Peyer's patch (tissue), 4 donors: ENCODE results near the gene FAM199X. TPM values are rescaled to one million over a fixed set of nuclear protein-coding genes. Genes with fewer than 3 reads are reported as not detected.

Source experiments
- DNase-seq, 3 donors: peaks; one replicate each; pipeline ENCODE4 v3.0.0-alpha.2; 2017 to 2019
- H3K27ac ChIP-seq, 4 donors: fragments of 200-600 bp; sonication (generic); one replicate each; pipeline ENCODE4 v1.5.1; 2016 to 2019
- H3K27me3 ChIP-seq, 2 donors: fragments of 200-600 bp; sonication (generic); one replicate each; pipeline ENCODE4 v1.5.1; 2019
- H3K36me3 ChIP-seq, 3 donors: fragments of 200-600 bp; sonication (generic); one replicate each; pipeline ENCODE4 v1.5.1; 2016 to 2019
- H3K4me1 ChIP-seq, 4 donors: fragments of 200-600 bp; sonication (generic); one replicate each; pipeline ENCODE4 v1.5.1; 2016 to 2019
- H3K4me3 ChIP-seq, 4 donors: fragments of 200-600 bp; sonication (generic); 1 replicate in 3 of 4; 2 replicates in 1 of 4; pipeline ENCODE4 v1.5.1; 2016 to 2019; ENCODE audit warnings: mild to moderate bottlenecking in 1 of 4
- H3K9me3 ChIP-seq, 4 donors: fragments of 200-600 bp; sonication (generic); one replicate each; pipeline ENCODE4 v1.5.1; 2016 to 2019; ENCODE audit warnings: mild to moderate bottlenecking in 1 of 4
- POLR2A ChIP-seq, 2 donors: fragments of 450-650 bp; IDR thresholded peaks; one replicate each; pipeline ENCODE4 v1.5.1; 2017; ENCODE audit warnings: antibody characterized with exemption in 2 of 2, mild to moderate bottlenecking in 2 of 2, moderate library complexity in 2 of 2
- total RNA-seq, 4 donors: library from RNA; depleted of rRNA; stranded (reverse); fragments of >200 nt; gene quantifications; one replicate each; pipeline ENCODE4 v1.1.0, GENCODE V29; 2016
- TF ChIP-seq, protein P1 (sequence below), 6 experiments: fragments of 450-650 bp in 4 of 6; fragments of 200-600 bp in 2 of 6; sonication (generic) in 1 of 6; IDR thresholded peaks; one replicate each; pipeline ENCODE4 v1.5.1; 2017 to 2019; ENCODE audit warnings: antibody characterized with exemption in 6 of 6, mild to moderate bottlenecking in 3 of 6, moderate library complexity in 1 of 6

Gene FAM199X
- total RNA-seq: 10 to 100 TPM in 2 of 4 donors, 1 to 10 TPM in 2; 9.1 to 17.9 (median 13.8) TPM

DNA sequence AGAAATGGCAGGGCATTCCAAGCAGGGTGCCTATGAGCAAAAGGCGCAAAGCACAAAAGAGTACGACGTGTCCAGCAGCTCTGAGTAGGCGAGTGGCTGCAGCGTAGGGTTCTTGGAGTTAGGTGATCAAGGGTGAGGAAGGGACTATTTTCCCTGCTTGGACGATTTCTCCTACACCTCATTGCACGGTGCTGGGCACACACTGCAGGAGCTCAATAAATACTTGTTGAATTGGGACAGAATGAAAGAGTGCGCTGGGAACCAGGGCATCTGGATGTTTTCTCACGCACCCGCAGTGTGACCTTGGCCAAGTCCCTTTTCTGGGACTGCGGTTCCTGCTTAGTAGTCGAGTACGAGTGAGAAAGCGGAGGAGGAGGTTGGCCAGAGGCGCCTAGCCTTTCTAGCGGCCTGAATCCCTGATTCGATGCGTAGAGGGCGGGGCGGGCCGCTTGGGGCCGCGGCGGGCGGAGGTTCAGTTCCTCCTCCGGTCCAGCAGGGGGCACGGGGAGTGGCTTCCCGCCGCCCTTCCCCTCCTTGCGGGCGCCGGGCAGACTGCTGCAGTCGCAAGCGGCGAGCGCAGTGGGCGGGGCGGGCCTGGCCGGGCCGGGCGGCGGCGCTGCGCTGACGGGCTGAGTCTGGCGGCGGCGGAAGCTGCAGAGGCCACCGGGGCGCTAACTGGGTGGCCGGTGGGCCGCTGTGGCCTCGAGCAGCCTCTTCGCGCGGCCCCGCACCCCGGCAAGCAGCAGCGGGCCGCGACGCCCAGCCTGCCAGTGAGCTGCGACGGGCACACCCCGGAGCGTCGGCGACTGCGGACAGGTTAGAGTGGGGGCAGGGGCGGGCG lies at the start of gene FAM199X:
TSS of gene FAM199X (plus strand) at position 560 of the 841 bp plus-strand sequence. CDS start 333 bp downstream, outside the sequence.
- peak; percentile 17 to 79 for TF ChIP-seq POLR2A (IDR thresholded peaks at IDR 0.05)
- TF ChIP-seq, protein P1, sequence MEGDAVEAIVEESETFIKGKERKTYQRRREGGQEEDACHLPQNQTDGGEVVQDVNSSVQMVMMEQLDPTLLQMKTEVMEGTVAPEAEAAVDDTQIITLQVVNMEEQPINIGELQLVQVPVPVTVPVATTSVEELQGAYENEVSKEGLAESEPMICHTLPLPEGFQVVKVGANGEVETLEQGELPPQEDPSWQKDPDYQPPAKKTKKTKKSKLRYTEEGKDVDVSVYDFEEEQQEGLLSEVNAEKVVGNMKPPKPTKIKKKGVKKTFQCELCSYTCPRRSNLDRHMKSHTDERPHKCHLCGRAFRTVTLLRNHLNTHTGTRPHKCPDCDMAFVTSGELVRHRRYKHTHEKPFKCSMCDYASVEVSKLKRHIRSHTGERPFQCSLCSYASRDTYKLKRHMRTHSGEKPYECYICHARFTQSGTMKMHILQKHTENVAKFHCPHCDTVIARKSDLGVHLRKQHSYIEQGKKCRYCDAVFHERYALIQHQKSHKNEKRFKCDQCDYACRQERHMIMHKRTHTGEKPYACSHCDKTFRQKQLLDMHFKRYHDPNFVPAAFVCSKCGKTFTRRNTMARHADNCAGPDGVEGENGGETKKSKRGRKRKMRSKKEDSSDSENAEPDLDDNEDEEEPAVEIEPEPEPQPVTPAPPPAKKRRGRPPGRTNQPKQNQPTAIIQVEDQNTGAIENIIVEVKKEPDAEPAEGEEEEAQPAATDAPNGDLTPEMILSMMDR (IDR thresholded peaks at IDR 0.05): peak; percentile 35 to 87 (median 74)
- peak within 1 kb of the TSS; percentile 79 to 89 (median 85) for H3K27ac ChIP-seq
- no peaks in the 10 kb centered on the region for H3K9me3 ChIP-seq
- H3K36me3 ChIP-seq: no peaks in the 10 kb centered on the region
- peak within 1 kb of the TSS; percentile 65 to 94 (median 72) for H3K4me3 ChIP-seq
- H3K4me1 ChIP-seq: peaks cover 0 to 14% (median 0%) of the 10 kb centered on the region in 4 donors
- peak; percentile 80 to 93 (median 90) for DNase-seq
- no peaks in the 10 kb centered on the region for H3K27me3 ChIP-seq

DNA sequence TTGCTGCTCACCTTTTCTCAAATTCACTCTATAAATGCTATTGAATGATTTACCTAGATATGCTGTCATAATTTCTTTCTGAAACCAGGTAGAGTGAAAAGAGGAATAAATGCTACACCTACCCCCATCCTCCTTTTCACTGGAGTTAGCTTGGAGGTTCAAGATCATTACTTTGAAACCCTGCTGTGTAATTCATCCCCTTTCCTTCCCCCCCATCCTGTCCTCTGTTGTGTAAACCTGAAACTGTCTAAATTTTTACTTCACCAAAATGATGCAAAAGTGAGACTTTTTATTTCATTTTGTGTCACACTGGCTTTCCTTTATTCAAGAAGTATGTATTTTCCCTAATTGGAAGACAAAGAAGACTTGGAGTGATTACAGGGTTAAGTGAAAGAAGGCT lies 48.5 kb upstream of the FAM199X start:
- Histone ChIP-seq H3K36me3 (no peaks in the 10 kb centered on the region), H3K9me3 (no peaks in the 10 kb centered on the region), H3K4me3 (no peak overlapping the region), H3K4me1 (no peaks in the 10 kb centered on the region), H3K27me3 (no peaks in the 10 kb centered on the region), H3K27ac (no peak overlapping the region)
- TF ChIP-seq, protein P1 (IDR thresholded peaks at IDR 0.05): no peak
- no peak for TF ChIP-seq POLR2A (IDR thresholded peaks at IDR 0.05)
- DNase-seq: no peak

DNA sequence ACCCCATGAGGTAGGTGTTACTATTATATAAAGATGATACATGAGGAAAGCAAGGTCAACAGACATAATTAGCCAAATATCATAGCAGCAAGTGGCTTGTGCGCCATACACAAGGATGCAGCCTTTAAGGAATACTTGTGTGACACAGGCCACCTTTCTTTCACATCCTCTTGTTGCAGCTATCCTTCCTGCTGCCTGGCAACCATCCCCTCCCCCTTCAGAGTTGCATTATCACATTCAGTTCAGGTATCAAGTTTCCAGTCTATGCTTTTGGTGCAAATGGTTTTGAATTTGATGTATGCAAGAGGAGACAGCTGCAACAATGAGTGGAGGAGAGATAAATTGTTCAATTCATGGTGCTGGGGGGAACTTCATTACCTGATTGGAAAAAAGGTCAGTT lies 47.5 kb upstream of the FAM199X start:
- Histone ChIP-seq H3K36me3 (no peaks in the 10 kb centered on the region), H3K27me3 (no peaks in the 10 kb centered on the region), H3K4me3 (no peak overlapping the region), H3K27ac (no peak overlapping the region), H3K4me1 (no peaks in the 10 kb centered on the region), H3K9me3 (no peaks in the 10 kb centered on the region)
- no peak for DNase-seq
- TF ChIP-seq, protein P1 (IDR thresholded peaks at IDR 0.05): no peak
- TF ChIP-seq POLR2A (IDR thresholded peaks at IDR 0.05): no peak

DNA sequence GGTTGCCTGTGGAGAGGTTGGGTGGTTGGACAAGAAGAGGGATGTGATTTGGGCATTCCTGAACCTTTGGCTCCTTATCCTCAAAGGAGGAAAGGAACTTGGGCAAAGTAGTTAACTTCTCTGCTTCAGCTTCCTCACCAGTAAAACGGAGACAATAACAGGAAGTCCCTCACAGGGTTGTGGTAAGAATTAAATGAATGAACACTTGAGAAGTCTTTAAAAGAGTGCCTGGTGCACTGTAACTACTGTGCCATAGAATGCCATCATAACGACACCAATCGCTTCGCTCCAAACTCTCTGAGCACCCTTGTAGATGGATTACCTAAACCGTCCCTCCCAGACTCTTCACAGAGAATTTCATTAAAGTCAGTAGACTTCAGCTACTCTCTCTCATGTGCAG lies 43.4 kb upstream of the FAM199X start:
- Histone ChIP-seq H3K4me3 (no peak overlapping the region), H3K9me3 (no peaks in the 10 kb centered on the region), H3K36me3 (no peaks in the 10 kb centered on the region), H3K27me3 (no peaks in the 10 kb centered on the region), H3K27ac (peak overlapping the region in 1 of 4 donors; percentile 50), H3K4me1 (no peaks in the 10 kb centered on the region)
- TF ChIP-seq, protein P1 (IDR thresholded peaks at IDR 0.05): no peak
- TF ChIP-seq POLR2A (IDR thresholded peaks at IDR 0.05): no peak
- no peak for DNase-seq

DNA sequence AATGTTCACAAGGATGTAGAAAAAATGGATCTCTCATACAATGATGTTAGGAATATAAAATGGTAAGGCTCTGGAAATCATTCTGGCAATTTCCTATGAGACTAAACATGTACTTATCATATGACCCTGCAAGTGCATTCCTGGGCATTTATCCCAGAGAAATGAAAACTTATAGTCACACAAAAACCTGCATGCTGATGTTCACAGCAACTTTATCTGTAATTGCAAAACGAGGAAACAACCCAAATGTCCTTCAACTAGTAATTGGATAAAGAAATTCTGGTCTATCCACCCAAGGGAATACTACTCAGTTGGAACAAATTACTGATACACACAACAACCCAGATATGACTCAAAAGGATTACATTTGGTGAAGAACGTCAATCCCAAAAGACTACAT lies 39.4 kb upstream of the FAM199X start:
- H3K27me3 ChIP-seq: no peaks in the 10 kb centered on the region
- no peak for TF ChIP-seq POLR2A (IDR thresholded peaks at IDR 0.05)
- TF ChIP-seq, protein P1 (IDR thresholded peaks at IDR 0.05): no peak
- no peaks in the 10 kb centered on the region for H3K36me3 ChIP-seq
- H3K9me3 ChIP-seq: no peaks in the 10 kb centered on the region
- H3K27ac ChIP-seq: peak overlapping the region in 1 of 4 donors; percentile 42
- H3K4me1 ChIP-seq: no peaks in the 10 kb centered on the region
- H3K4me3 ChIP-seq: no peak overlapping the region
- DNase-seq: no peak
